NCI-H146 (cell line): ENCODE measurements around the gene RASL12.
"Not testable (repeated sequence)": the region's sequence is repeated elsewhere in the genome, so short reads cannot be mapped to it uniquely, and the experiment has no call there.

Experiments used
- DNase-seq: peaks from one replicate; lab custom pipeline; 2025; lab: John Stamatoyannopoulos, UW

The RASL12 gene

DNA sequence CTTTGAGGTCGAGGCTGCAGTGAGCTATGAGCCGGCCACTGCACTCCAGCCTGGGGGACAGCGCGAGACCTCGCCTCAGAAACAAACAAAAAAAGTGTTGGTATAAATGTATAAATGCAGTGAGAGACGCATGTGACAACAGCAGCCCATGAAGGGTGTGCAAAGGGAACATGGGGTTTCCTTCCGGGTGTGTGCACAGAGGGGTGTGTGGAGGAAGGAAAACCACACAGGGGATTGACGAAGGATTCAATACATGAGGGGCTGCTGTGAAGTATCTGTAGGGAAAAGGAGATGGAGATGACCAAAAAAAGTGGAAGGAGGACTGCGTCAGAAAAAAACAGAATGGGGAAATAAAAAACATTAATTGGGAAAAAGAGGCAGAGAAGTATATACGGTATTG, 39.5 kb downstream of the RASL12 start:
- DNase-seq = no peak

DNA sequence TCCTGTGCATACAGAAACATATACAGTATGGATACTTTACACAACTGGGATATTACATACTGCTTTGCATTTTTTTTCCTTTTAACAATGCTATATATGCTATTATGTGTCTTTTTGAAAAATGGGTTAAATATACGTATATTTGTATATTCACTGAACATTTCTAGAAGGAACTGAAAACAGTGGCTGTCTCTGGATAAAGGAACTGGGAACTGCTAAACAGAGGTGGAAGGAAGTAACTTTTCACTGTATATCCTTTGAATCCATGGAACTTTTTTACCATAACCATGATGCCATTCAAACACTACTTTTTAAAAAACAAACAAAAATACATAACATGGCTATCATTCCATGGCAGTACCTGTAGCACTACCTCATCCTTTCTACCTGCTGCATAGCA, 40.2 kb downstream of the RASL12 start:
- no peak for DNase-seq

DNA sequence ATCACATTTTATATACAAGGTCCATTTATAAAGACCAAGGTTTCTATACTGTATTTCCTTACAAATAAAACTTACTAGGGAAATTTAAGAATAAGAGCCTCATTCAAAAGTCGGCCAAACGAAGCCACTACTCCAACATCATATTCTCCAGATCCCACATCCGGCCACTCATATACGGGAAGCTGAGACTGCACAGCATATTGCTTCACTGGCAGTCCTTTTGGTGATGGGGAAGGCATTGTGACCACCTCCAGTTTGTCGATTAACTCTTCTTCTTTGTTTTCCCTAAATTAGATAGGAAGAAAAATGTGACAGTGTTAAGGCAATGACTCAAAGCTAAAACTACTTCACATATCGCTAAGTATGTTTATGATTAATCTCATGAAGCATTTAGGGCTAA, 41.0 kb downstream of the RASL12 start:
- DNase-seq = no peak

DNA sequence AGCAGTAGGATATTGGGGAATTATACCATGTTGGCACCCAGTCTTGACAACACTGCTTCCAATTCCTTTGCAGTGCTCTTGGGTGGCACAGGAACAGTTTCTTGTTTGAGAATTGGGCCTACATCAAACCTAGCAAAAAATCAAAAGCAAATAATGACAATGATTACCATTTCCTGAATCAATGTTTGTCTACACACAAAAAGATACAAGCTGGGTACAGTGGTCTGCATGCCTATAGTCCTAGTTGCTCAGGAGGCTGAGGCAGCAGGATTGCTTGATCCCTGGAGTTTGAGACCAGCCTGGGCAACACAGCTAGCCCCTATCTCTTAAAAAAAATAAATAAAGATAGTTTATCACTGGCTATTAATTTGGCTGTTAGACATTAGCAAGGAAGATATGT, 46.3 kb downstream of the RASL12 start:
- no peak for DNase-seq

DNA sequence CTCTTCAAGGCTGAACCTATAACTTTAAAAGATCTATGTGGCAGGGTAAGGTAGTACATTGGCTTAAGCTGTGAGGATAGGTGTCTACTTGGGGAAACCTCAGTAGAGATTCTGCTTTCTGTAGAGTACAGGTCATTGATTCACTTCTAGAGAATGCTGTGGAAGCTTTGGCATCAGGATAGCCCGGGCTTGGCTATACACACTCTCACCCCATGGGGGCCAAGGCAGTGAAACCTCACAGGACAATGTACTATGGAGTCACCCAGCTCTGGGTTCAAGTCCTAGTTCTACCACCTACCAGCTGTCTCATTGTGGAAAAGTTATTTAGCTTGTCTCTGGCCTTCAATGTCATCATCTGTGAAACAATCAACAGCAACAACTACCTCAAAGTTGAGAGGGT, 47.4 kb downstream of the RASL12 start:
- DNase-seq = no peak

DNA sequence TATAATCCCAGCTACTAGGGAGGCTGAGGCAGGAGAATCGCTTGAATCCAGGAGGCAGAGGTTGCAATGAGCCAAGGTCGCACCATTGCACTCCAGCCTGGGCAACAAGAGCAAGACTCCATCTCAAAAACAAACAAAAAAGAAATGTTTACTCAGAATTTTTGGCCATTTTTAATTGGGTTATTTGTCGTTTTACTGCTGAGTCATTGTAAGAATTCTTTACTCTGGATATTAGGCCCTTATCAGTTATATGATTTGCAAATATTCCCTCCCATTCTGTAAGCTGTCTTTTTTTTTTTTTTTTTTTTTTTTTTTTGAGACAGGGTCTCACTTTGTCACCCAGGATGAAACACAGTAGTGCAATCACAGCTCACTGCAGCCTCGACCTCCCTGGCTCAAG, 56.6 kb downstream of the RASL12 start:
- not testable (repeated sequence) for DNase-seq

DNA sequence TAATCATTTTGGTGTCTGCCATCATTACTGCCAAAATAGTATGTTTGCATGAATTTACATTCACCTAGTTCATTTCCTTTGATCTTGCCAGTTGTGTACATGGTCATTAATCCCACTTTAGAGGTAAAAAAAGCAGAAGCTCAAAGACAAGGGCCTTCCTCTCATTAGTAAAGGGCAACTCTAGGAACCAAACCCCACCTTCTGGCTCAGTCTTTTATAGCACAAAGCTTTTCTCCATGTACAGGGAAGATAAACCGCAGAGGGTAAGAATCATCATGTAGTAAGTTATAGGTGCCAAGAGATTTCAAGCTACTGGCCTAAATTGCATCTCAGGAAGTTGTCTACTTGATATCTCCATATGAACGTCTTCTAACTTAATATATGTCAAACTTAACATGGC, 58.8 kb downstream of the RASL12 start:
- no peak for DNase-seq

DNA sequence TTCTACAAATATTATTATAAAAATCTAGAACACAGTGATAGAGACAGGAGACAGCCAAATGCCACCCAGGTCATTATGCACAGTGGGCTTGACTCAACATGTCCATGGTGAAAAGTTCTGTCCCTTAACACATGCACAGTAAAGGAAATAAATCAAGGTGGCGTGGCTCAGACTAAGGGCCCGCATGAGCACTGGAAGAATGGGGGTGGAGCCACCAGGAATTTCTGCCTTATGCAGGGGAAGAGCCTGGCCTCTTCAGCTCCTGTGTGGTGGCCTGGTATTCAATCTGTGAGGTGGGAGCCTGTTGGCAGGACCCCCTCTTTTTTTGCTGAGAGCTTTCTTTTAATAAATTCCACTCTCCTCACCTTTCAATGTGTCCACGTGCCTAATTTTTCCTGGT, 60.9 kb downstream of the RASL12 start:
- DNase-seq = no peak

DNA sequence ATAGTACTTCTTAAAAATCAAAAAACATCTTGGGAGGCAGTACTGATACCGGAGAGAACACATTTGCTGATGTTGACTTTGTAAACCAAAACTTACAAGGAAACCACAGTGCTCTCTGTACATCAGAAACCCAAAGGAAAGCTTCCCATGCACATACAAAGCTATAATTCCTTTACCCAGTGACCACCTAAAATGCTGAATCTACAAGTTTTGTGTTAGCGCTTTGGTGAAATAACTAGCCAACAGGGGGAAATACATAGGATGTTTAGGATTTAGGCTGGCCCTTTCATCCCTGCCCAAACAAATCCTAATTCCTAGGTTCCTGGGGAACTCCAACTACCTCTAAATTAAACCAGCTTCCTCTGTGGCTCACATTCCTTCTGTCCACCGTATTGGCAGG, 62.8 kb downstream of the RASL12 start:
- no peak for DNase-seq
